Measurements from ENCODE around the gene TMEM91. TPM values are rescaled to one million over a fixed set of nuclear protein-coding genes. Genes with fewer than 3 reads are reported as not detected.
A peak's percentile ranks its signal among the peaks of the same experiment; 100 is the strongest.

TMEM91 gene
- total RNA-seq, 1 donor from 2014 or later: 14.2 TPM

DNA sequence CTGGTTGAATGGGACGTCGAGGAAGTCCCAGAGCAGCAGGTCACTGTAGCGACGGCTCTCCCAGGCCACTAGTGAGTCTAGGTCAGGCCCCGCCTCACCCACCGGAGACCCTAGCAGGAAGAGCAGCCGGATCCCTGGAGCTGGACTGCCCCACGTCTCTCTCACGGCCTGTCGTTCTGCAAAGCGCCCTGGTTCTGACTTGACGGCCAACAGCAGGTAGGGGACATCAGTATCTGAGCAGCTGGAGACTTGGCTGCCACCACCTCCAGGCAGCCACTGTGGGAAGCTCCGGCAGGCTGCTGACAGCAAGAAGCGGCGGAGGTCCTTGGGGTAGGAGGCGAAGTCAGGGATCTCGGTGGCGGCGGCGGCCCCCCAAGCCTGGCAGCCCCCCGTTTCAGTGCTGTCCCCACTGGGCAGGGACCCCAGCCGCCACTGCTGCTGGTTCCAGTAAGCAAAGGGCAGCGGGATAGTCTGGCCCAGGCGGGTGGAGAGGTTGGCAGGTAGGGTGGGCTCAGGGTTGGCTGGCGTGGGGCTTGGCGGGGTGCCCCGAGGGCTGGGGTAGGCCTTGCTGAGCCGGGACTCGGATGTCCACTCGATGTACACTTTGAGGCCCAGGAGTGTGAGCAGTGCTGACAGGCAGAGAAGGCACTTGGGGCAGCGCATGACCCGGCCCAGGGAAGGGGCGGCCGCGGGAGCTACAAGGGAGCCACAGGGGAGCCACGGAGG is 49.9 kb downstream of the TMEM91 start:
- intact Hi-C loops (cut with DNase I): loop anchor here (5.0 kb wide), 1 partner anchor 104 kb away; no protein-coding TSS in a partner anchor
- peaks cover 25 to 43% of the 10 kb centered on the region in 2 donors for H3K36me3 ChIP-seq
- peak overlapping the region; percentile 48 to 80 for H3K4me3 ChIP-seq
- H3K4me1 ChIP-seq: peaks cover 9 to 21% of the 10 kb centered on the region in 2 donors
- DNase-seq (ENCODE audit: low spot score in 2 of 2): no peak
- peak overlapping the region; percentile 79 to 89 for H3K27ac ChIP-seq
- H3K9me3 ChIP-seq: no peaks in the 10 kb centered on the region
- TF ChIP-seq, protein P1, sequence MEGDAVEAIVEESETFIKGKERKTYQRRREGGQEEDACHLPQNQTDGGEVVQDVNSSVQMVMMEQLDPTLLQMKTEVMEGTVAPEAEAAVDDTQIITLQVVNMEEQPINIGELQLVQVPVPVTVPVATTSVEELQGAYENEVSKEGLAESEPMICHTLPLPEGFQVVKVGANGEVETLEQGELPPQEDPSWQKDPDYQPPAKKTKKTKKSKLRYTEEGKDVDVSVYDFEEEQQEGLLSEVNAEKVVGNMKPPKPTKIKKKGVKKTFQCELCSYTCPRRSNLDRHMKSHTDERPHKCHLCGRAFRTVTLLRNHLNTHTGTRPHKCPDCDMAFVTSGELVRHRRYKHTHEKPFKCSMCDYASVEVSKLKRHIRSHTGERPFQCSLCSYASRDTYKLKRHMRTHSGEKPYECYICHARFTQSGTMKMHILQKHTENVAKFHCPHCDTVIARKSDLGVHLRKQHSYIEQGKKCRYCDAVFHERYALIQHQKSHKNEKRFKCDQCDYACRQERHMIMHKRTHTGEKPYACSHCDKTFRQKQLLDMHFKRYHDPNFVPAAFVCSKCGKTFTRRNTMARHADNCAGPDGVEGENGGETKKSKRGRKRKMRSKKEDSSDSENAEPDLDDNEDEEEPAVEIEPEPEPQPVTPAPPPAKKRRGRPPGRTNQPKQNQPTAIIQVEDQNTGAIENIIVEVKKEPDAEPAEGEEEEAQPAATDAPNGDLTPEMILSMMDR (IDR thresholded peaks at IDR 0.05): no peak
- no peaks in the 10 kb centered on the region for H3K27me3 ChIP-seq

DNA sequence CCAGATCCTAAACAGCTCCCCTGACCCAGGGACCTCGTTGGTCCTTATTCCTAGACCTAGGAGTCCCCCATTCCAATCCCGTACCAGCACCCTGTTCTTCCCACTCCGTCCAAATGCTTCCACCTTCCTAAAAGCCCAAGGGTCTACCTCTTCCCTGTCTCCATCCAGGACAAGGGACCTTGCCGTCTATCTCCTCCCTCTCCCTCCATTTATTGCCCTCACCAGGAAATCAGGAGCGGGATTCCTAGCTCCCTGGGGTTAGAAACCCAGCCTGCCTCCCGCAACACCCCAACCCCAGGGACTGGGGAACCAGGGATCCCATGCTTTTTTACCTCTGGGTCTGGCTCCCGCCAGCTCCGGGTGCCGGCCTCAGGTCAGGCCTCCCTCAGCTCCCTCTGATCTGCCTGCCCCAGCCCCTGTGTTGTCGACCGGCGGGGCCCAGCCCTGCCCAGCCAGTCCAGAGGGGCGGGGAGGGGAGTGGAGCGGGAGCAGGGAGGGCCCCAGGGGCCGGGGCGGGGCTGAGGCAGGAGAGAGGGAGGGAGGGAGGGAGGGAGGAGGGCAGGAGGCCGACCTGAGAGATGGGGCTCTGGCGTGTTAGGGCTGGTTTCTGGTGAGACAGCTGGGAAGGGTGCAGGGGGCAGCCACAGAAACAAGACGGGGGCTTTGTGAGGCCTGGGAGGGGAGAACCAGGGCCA is 50.8 kb downstream of the TMEM91 start, which contains the start of gene B3GNT8:
Gene B3GNT8 (minus strand): TSS at position 423 of the 695 bp plus-strand sequence. CDS start 596 bp downstream, outside the sequence.
- TF ChIP-seq, protein P1 (IDR thresholded peaks at IDR 0.05): no peak
- Histone ChIP-seq H3K36me3 (peaks cover 29 to 48% of the 10 kb centered on the region in 2 donors), H3K27ac (peak within 1 kb of the TSS; percentile 79 to 89), H3K9me3 (no peaks in the 10 kb centered on the region), H3K4me1 (peaks cover 9 to 21% of the 10 kb centered on the region in 2 donors), H3K4me3 (peak within 1 kb of the TSS; percentile 48 to 80), H3K27me3 (no peaks in the 10 kb centered on the region)
- DNase-seq (ENCODE audit: low spot score in 2 of 2): peak; percentile 36 to 91
- intact Hi-C loops (cut with DNase I): loop anchor here (1.0 to 5.0 kb wide), 3 partner anchors 12 to 105 kb away; partner anchors contain the start of genes BCKDHA, DMAC2 and EXOSC5

DNA sequence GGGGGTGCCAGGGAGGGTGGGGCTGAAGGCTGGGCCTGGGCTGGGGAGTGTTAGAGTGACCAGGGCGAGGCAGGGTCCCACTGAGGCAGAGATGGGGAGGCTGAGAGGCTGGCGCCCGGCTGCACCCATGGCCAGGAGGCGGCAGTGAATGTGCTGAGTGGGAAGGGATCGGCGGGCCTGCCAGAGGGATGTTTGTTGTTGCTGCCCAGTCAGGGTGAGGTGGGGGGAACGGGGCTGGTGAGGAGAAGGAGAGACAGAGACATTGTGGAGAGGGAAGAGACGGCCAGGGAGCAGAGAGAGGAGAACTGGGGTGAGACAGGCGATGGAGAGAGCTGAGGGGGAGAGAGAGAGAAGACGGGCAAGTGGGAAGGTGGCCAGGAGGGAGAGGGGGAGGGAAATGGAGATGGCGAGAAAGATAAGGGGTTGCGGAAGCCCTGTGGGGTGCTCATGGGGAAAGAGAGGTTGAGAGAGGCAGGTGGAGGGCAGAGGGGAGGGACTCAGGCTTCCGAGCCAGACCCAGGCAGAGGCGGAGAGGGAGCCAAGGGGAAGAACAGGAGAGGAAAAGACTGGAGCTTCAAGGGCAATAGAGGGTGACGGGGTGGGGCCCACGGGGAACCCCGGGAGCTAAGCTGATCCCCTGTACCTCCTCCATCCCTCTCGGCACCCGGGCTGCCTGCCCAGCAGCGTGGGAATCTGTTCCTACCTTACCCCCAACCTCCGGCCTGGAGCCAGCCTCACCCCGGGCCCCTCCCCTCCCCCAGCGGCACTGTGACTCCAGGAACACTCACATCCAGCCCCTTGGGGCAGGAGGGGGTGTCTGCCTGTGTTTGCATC is 51.5 kb downstream of the TMEM91 start:
- H3K27me3 ChIP-seq: no peaks in the 10 kb centered on the region
- TF ChIP-seq, protein P1 (IDR thresholded peaks at IDR 0.05): no peak
- DNase-seq (ENCODE audit: low spot score in 2 of 2): no peak
- peak overlapping the region; percentile 79 to 89 for H3K27ac ChIP-seq
- peaks cover 31 to 47% of the 10 kb centered on the region in 2 donors for H3K36me3 ChIP-seq
- H3K4me1 ChIP-seq: peaks cover 9 to 21% of the 10 kb centered on the region in 2 donors
- intact Hi-C loops (cut with DNase I): loop anchor here (1.0 to 5.0 kb wide), 3 partner anchors 11 to 106 kb away; partner anchors contain the start of genes BCKDHA, DMAC2 and EXOSC5
- H3K4me3 ChIP-seq: peak overlapping the region; percentile 48 to 80
- H3K9me3 ChIP-seq: no peaks in the 10 kb centered on the region

DNA sequence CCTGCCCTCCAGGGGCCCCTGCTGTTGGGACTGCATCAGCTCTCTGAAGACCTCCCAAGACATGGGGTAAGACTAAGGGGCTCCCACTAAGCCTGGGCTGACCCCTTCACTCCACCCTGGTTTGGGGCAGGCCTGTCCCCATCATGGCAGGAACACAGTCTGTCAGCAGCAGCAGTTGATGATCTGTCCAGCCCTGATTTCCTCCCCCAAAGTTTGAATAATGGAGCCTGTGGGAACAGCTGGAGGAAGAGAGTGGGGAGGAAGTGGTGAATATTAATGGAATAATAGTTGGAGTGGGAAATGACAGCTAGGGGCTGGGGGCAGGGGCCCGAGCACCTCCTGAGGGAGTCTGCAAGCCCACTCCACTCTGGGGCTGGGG is 52.1 kb downstream of the TMEM91 start:
- TF ChIP-seq, protein P1 (IDR thresholded peaks at IDR 0.05): no peak
- intact Hi-C loops (cut with DNase I): loop anchor here (5.0 kb wide), 1 partner anchor 106 kb away; no protein-coding TSS in a partner anchor
- no peak for DNase-seq (ENCODE audit: low spot score in 2 of 2)
- H3K4me1 ChIP-seq: peaks cover 9 to 21% of the 10 kb centered on the region in 2 donors
- H3K27me3 ChIP-seq: no peaks in the 10 kb centered on the region
- peak overlapping the region; percentile 48 to 80 for H3K4me3 ChIP-seq
- H3K9me3 ChIP-seq: no peaks in the 10 kb centered on the region
- peaks cover 33 to 47% of the 10 kb centered on the region in 2 donors for H3K36me3 ChIP-seq
- peak overlapping the region; percentile 79 to 89 for H3K27ac ChIP-seq

DNA sequence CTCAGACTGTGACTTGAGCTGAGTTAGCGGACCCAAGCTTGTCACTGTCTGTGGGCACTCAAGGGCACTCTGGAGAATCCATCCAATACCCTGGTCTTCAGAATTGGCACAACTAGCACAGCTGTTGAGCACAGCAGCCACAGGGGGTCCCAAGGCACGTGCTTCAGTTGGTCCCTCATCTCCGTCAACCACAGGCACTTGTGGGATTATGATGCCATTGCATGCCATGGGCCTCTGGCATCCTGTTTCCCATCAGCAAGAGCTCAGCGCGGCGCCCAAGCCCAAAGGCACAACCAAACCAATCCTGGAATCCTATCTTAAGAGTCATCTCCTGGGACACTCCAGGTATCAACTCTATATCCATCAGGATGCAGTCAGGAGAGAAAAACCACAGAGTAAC is 54.6 kb downstream of the TMEM91 start:
- intact Hi-C loops (cut with DNase I): loop anchor here (10.0 kb wide), 1 partner anchor 644 kb away; the partner anchor contains the start of genes GRIK5 and ZNF574
- DNase-seq (ENCODE audit: low spot score in 2 of 2): no peak
- H3K36me3 ChIP-seq: peaks cover 22 to 38% of the 10 kb centered on the region in 2 donors
- no peaks in the 10 kb centered on the region for H3K9me3 ChIP-seq
- no peak overlapping the region for H3K27ac ChIP-seq
- H3K4me1 ChIP-seq: peaks cover 9 to 21% of the 10 kb centered on the region in 2 donors
- TF ChIP-seq, protein P1 (IDR thresholded peaks at IDR 0.05): no peak
- H3K27me3 ChIP-seq: no peaks in the 10 kb centered on the region
- no peak overlapping the region for H3K4me3 ChIP-seq

All from ascending aorta (tissue), 2 donors.